GM19455 (cell line): Measurements from ENCODE around the gene WNT10A.

ENCODE experiments used
- ATAC-seq: cut with Tn5 transposase; IDR thresholded peaks from one replicate; pipeline ENCODE4 v1.9.1; 2021; ENCODE audit not compliant: unreplicated experiment

The WNT10A gene

GRCh38 chr2:218857371-218858137, 23.1 kb upstream of the WNT10A start:
- ATAC-seq = no peak

GRCh38 chr2:218858138-218858445, 22.6 kb upstream of the WNT10A start:
- ATAC-seq = no peak

GRCh38 chr2:218858671-218859555, 21.7 kb upstream of the WNT10A start:
- no peak for ATAC-seq

GRCh38 chr2:218859556-218859987, 21.1 kb upstream of the WNT10A start, which contains the start of gene WNT6:
Gene WNT6, plus strand, starts transcription at chr2:218859805. Its CDS starts 233 bp downstream, at chr2:218860038.
- ATAC-seq = no peak

- ATAC-seq = no peak
These were observed 20.4 kb upstream of the WNT10A start for GRCh38 chr2:218859988-218860831.

GRCh38 chr2:218860950-218861381, 19.7 kb upstream of the WNT10A start:
- ATAC-seq = no peak

GRCh38 chr2:218861645-218862318, 18.9 kb upstream of the WNT10A start:
- no peak for ATAC-seq

GRCh38 chr2:218863021-218863520, 17.6 kb upstream of the WNT10A start:
- ATAC-seq = no peak

GRCh38 chr2:218865396-218865795, 15.3 kb upstream of the WNT10A start:
- no peak for ATAC-seq

GRCh38 chr2:218865999-218866398, 14.7 kb upstream of the WNT10A start:
- ATAC-seq = no peak

GRCh38 chr2:218867900-218868299, 12.8 kb upstream of the WNT10A start:
- no peak for ATAC-seq

GRCh38 chr2:218869064-218869463, 11.6 kb upstream of the WNT10A start:
- no peak for ATAC-seq

- ATAC-seq = no peak
These were observed 9.7 kb upstream of the WNT10A start for GRCh38 chr2:218870984-218871344.

- ATAC-seq = no peak
These were observed 9.0 kb upstream of the WNT10A start for GRCh38 chr2:218871345-218872302.

- no peak for ATAC-seq
These were observed 7.8 kb upstream of the WNT10A start for GRCh38 chr2:218872645-218873358.

GRCh38 chr2:218873359-218874194, 7.1 kb upstream of the WNT10A start:
- no peak for ATAC-seq

GRCh38 chr2:218875692-218876246, 4.9 kb upstream of the WNT10A start:
- ATAC-seq = no peak
